Calu3 (cell line): Measurements from ENCODE around the gene UST. TPM values are rescaled to one million over a fixed set of nuclear protein-coding genes. Genes with fewer than 3 reads are reported as not detected.

Experiments used
- BruUV-seq: library from RNA; stranded (reverse); fragments of 400-500 nt; replicated peaks from 2 replicates; lab custom pipeline; 2021; lab: Mats Ljungman, UMichigan
- CTCF ChIA-PET: fragments of 300-600 bp; sonication (Branson Sonifier 250); formaldehyde crosslinking; loops from one replicate; lab custom pipeline; 2022; ENCODE audit warnings: antibody characterized with exemption; lab: Charles Lee
- DNase-seq: peaks from one replicate; pipeline ENCODE4 v3.0.0; 2022
- H3K27ac Mint-ChIP-seq: one replicate; pipeline ENCODE4 v1.8.0; 2022; ENCODE audit warnings: mixed read lengths; ENCODE audit not compliant: unreplicated experiment
- H3K27me3 Mint-ChIP-seq: one replicate; pipeline ENCODE4 v1.8.0; 2022; ENCODE audit warnings: mixed read lengths; ENCODE audit not compliant: unreplicated experiment
- H3K36me3 Mint-ChIP-seq: one replicate; pipeline ENCODE4 v1.8.0; 2022; ENCODE audit warnings: mild to moderate bottlenecking, moderate library complexity, mixed read lengths; ENCODE audit not compliant: insufficient read depth, unreplicated experiment
- H3K4me1 Mint-ChIP-seq: one replicate; pipeline ENCODE4 v1.8.0; 2022; ENCODE audit warnings: mild to moderate bottlenecking, low read depth, mixed read lengths; ENCODE audit not compliant: unreplicated experiment
- H3K4me3 Mint-ChIP-seq: one replicate; pipeline ENCODE4 v1.8.0; 2022; ENCODE audit warnings: mild to moderate bottlenecking, low read depth, moderate library complexity, mixed read lengths; ENCODE audit not compliant: unreplicated experiment
- H3K9me3 Mint-ChIP-seq: one replicate; pipeline ENCODE4 v1.8.0; 2022; ENCODE audit warnings: low read depth, mixed read lengths; ENCODE audit not compliant: unreplicated experiment
- CTCF ChIP-seq: fragments of 200-600 bp; IDR thresholded peaks from one replicate; pipeline ENCODE4 v1.8.0; 2022; ENCODE audit warnings: antibody characterized with exemption; ENCODE audit not compliant: unreplicated experiment
- intact Hi-C: fragments of 100-400 bp; cut with micrococcal nuclease; formaldehyde crosslinking; loops from one replicate; pipeline ENCODE4 v1.10.0; 2022; ENCODE audit not compliant: unreplicated experiment
- total RNA-seq: library from RNA; stranded (reverse); gene quantifications from 2 replicates; pipeline ENCODE4 v1.2.3, GENCODE V29; 2022

Gene UST
- total RNA-seq, 1 experiment from 2014 or later: 2.4 TPM

GRCh38 chr6:148967011-148967520, 220.2 kb downstream of the UST start:
- H3K4me1 Mint-ChIP-seq: no peaks in the 10 kb centered on the region
- H3K4me3 Mint-ChIP-seq: no peak overlapping the region
- TF ChIP-seq CTCF: no peak
- no peak overlapping the region for H3K27ac Mint-ChIP-seq
- intact Hi-C loops: no loop called here
- no TSS peak for BruUV-seq
- H3K27me3 Mint-ChIP-seq: peaks cover 14% of the 10 kb centered on the region
- H3K9me3 Mint-ChIP-seq: no peaks in the 10 kb centered on the region
- DNase-seq: no peak
- CTCF ChIA-PET: no interaction called here
- H3K36me3 Mint-ChIP-seq: no peaks in the 10 kb centered on the region

DNA sequence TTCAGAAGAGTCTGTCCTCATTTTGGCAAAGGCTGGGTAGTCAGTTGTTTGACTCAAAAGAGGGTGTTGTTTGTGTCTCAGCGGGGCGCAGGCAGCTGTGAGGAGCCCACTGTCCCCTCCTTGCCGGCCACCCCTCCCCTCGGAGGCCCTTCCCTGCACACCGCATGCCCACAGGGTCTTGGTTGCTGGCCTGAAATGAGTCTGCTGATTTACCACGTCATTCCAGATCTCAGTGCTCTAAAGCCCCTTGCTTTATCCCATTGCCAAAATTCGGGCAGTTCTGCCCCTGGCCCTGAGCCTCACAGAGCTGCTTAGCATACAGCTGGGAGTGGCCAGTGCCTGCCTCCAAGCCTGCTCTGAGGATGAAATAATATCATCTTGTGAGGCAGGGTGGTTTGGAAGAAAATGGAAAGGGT, 220.7 kb downstream of the UST start:
- Mint-ChIP-seq H3K4me1 (no peaks in the 10 kb centered on the region), H3K36me3 (no peaks in the 10 kb centered on the region), H3K27ac (no peak overlapping the region), H3K4me3 (no peak overlapping the region), H3K9me3 (no peaks in the 10 kb centered on the region), H3K27me3 (peaks cover 19% of the 10 kb centered on the region)
- no peak for DNase-seq
- intact Hi-C loops: no loop called here
- CTCF ChIA-PET: no interaction called here
- BruUV-seq: no TSS peak
- no peak for TF ChIP-seq CTCF

DNA sequence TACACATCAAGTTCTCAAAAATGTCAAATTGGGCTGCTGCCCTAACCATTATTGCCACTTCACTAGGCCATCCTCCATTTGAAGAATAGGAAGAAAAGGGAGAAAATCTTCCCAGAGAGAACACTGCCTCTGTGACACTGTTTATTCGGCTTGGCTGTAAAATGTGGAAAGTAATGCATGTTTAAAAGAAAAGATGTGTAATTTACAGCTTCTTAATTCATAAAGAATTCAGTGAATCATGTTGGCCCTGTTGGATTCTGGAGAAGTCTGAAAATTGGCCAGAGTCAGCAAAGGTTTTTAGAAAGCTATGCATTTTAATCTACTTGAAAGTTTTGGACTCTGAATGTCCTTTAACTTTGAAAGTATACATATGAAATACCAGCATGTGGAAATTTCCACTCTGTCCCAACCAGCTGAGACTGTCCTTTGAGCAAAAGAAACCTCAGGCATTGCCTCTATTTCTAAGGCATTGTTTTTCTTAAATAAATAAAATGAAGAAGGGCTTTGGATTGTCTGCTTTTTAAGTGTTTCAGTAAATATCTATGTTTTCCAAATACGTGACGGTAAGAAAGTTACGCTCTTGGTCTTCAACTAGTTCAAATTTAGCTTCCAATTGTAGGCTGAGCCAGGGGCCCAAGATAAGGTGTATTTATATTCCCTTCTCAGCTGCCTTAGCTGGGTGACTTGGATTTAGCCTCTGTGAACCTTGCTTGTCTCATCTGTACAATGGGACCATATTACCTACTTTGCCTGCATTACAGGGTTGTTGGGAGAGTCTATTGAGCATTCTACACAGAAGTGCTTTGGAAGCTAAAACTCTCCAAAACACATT, 222.2 kb downstream of the UST start:
- CTCF ChIA-PET: interaction anchor here (0.5 kb wide), 1 partner anchor 226 kb away, joined by 3 read pairs; no protein-coding TSS in a partner anchor
- BruUV-seq: no TSS peak
- no peaks in the 10 kb centered on the region for H3K36me3 Mint-ChIP-seq
- DNase-seq: no peak
- H3K9me3 Mint-ChIP-seq: no peaks in the 10 kb centered on the region
- no peaks in the 10 kb centered on the region for H3K4me1 Mint-ChIP-seq
- no peak overlapping the region for H3K4me3 Mint-ChIP-seq
- H3K27ac Mint-ChIP-seq: no peak overlapping the region
- TF ChIP-seq CTCF: no peak
- intact Hi-C loops: no loop called here
- peaks cover 19% of the 10 kb centered on the region for H3K27me3 Mint-ChIP-seq

- Mint-ChIP-seq H3K27me3 (peaks cover 19% of the 10 kb centered on the region), H3K27ac (no peak overlapping the region), H3K4me1 (no peaks in the 10 kb centered on the region), H3K9me3 (no peaks in the 10 kb centered on the region), H3K4me3 (no peak overlapping the region), H3K36me3 (no peaks in the 10 kb centered on the region)
- no peak for TF ChIP-seq CTCF
- DNase-seq: no peak
- CTCF ChIA-PET: interaction anchor here (0.5 kb wide), 1 partner anchor 227 kb away, joined by 3 read pairs; no protein-coding TSS in a partner anchor
- no TSS peak for BruUV-seq
- intact Hi-C loops: no loop called here
Observed at GRCh38 chr6:148969603-148970061, 222.8 kb downstream of the UST start.
